Colonic mucosa (tissue), 4 donors: Measurements from ENCODE around the gene UVSSA. TPM values are rescaled to one million over a fixed set of nuclear protein-coding genes. Genes with fewer than 3 reads are reported as not detected.
A peak's percentile ranks its signal among the peaks of the same experiment; 100 is the strongest.

Experiments
- DNase-seq: peaks from one replicate; pipeline ENCODE4 v3.0.0-alpha.2; 2020
- H3K27ac ChIP-seq: fragments of 200-600 bp; one replicate; pipeline ENCODE4 v1.8.0; 2021
- H3K27me3 ChIP-seq: fragments of 200-600 bp; one replicate; pipeline ENCODE4 v1.8.0; 2021
- H3K36me3 ChIP-seq: fragments of 200-600 bp; one replicate; pipeline ENCODE4 v1.8.0; 2021
- H3K4me1 ChIP-seq: fragments of 200-600 bp; one replicate; pipeline ENCODE4 v1.8.0; 2021; ENCODE audit warnings: mild to moderate bottlenecking
- H3K4me3 ChIP-seq: fragments of 200-600 bp; one replicate; pipeline ENCODE4 v1.8.0; 2021
- H3K9ac ChIP-seq, 2 donors: one replicate each; pipeline ENCODE4 v1.7.0; 2013; ENCODE audit warnings: control low read depth in 2 of 2, low read depth in 2 of 2, low read length in 2 of 2
- H3K9me3 ChIP-seq: fragments of 200-600 bp; one replicate; pipeline ENCODE4 v1.8.0; 2021
- intact Hi-C: fragments of 100-400 bp; cut with DNase I; formaldehyde crosslinking; loops from one replicate; pipeline ENCODE4 v1.14.1; 2022
- total RNA-seq, 2 donors: library from RNA; stranded (reverse); fragmentation: NEBNext Ultra II Directional in 1 of 2; extraction: Animal tissue kit (Norgen Biotek cat#: 25700) in 1 of 2; gene quantifications; one replicate each; pipeline ENCODE4 v1.2.1, GENCODE V29; 2021
- TF ChIP-seq, protein P1 (sequence below): fragments of 200-600 bp; IDR thresholded peaks from one replicate; pipeline ENCODE4 v1.8.0; 2022; ENCODE audit warnings: antibody characterized with exemption, mild to moderate bottlenecking
- donor health status: healthy.
- donor health status: DM: no; HTN: no; CAD: no.
- donor health status: DM: no; HTN: no; CAD: no.

Gene UVSSA
- total RNA-seq, 2 donors from 2014 or later: 16.7 to 55.7 TPM

DNA sequence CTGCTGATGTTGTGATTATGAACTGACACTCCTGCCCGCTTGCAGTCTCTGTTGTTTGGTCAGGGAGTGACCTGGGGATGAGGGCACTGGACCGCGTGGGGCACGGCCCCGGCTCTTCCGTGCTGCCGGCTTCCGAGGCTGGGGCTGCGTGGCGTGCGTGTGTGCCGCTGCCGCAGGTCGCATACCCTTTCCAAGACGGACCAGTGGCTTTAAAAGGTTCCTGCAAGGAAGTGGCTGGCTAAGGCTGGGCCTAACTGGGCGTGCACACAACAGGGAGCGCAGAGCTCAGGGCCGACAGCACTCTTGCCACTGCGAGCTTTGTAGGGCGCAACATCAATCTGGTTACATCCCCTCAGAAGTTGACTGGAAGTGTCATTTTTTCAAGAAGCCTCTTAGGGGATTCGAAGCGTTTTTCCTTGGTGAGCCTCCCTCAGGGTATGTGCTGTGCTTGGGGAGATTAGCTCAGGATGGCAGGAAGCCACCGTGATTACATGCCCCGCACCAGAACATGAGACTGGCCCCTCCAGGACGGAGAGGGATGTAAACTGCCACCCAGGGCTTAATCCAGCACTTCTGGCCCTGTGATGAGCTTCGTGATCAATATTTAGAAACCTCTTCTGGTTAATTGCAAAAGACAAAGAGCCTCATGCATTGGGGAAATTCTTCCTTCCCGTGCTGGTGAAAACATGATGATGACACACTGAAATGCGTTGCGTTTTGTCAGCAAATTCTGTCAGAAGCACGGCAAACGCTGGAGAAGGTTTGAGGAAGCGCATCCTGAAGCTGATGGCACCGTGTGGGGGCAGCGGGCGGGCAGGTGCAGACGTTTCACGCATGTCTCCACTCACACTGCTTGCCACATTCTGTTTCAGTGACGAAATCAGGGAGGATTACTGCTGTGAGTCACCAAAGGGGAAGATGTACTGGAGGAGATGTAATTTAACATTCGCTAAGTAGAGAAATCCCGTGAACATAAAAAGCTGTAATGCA is 46.2 kb upstream of the UVSSA start:
- TF ChIP-seq, protein P1, sequence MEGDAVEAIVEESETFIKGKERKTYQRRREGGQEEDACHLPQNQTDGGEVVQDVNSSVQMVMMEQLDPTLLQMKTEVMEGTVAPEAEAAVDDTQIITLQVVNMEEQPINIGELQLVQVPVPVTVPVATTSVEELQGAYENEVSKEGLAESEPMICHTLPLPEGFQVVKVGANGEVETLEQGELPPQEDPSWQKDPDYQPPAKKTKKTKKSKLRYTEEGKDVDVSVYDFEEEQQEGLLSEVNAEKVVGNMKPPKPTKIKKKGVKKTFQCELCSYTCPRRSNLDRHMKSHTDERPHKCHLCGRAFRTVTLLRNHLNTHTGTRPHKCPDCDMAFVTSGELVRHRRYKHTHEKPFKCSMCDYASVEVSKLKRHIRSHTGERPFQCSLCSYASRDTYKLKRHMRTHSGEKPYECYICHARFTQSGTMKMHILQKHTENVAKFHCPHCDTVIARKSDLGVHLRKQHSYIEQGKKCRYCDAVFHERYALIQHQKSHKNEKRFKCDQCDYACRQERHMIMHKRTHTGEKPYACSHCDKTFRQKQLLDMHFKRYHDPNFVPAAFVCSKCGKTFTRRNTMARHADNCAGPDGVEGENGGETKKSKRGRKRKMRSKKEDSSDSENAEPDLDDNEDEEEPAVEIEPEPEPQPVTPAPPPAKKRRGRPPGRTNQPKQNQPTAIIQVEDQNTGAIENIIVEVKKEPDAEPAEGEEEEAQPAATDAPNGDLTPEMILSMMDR: no peak
- no peaks in the 10 kb centered on the region for H3K27me3 ChIP-seq
- intact Hi-C loops: no loop called here
- H3K27ac ChIP-seq: peak overlapping the region; percentile 57
- H3K9me3 ChIP-seq: no peaks in the 10 kb centered on the region
- H3K4me1 ChIP-seq: peaks cover 10% of the 10 kb centered on the region
- no peaks in the 10 kb centered on the region for H3K36me3 ChIP-seq
- H3K4me3 ChIP-seq: no peak overlapping the region
- H3K9ac ChIP-seq: no peak overlapping the region
- DNase-seq: no peak

GRCh38 chr4:1302159-1302558 is 44.8 kb upstream of the UVSSA start:
- DNase-seq: no peak
- Histone ChIP-seq H3K27me3 (no peaks in the 10 kb centered on the region), H3K9me3 (no peaks in the 10 kb centered on the region), H3K9ac (no peak overlapping the region), H3K4me3 (no peak overlapping the region), H3K4me1 (peaks cover 11% of the 10 kb centered on the region), H3K36me3 (no peaks in the 10 kb centered on the region), H3K27ac (no peak overlapping the region)
- intact Hi-C loops: no loop called here
- TF ChIP-seq, protein P1: no peak

- TF ChIP-seq, protein P1: no peak
- Histone ChIP-seq H3K9me3 (no peaks in the 10 kb centered on the region), H3K27me3 (no peaks in the 10 kb centered on the region), H3K4me3 (no peak overlapping the region), H3K4me1 (peaks cover 11% of the 10 kb centered on the region), H3K9ac (no peak overlapping the region), H3K27ac (peak overlapping the region; percentile 69), H3K36me3 (no peaks in the 10 kb centered on the region)
- DNase-seq: no peak
- intact Hi-C loops: no loop called here
Observed at GRCh38 chr4:1305261-1305711, 41.7 kb upstream of the UVSSA start.

DNA sequence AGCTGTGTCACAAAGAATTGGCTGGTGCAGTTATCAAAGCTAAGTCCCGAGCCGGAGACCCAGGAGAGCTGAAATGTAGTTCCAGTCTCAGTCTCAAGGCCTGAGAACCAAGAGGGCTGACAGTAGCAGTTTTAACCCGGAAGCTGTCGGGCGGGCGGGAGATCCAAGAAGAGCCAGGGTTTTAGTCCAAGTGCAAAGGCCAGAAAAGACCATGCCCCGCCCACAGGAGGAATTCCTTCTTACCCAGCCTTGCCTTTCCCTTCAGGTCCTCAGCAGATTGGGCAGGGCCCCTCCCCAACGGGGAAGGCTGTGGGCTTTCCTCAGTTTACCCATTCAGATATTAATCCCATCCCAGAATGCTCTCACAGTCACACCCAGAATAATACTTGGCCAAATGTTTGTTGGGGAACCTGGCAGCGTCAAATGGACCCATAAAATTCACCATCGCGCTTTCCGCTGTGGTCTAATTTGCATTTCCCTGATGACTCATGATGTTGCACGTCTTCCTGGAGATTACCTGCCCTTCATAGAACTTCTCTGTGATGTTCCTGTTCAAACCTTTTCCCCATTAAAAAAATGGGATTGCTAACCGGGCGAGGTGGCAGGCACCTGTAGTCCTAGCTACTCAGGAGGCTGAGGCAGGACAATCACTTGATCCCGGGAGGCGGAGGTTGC is 41.1 kb upstream of the UVSSA start:
- peaks cover 11% of the 10 kb centered on the region for H3K4me1 ChIP-seq
- H3K36me3 ChIP-seq: no peaks in the 10 kb centered on the region
- DNase-seq: peak; percentile 77
- H3K4me3 ChIP-seq: no peak overlapping the region
- H3K27ac ChIP-seq: peak overlapping the region; percentile 69
- TF ChIP-seq, protein P1: no peak
- H3K9me3 ChIP-seq: no peaks in the 10 kb centered on the region
- intact Hi-C loops: no loop called here
- H3K9ac ChIP-seq: no peak overlapping the region
- no peaks in the 10 kb centered on the region for H3K27me3 ChIP-seq

GRCh38 chr4:1307951-1308735 is 38.9 kb upstream of the UVSSA start:
- Histone ChIP-seq H3K27me3 (no peaks in the 10 kb centered on the region), H3K27ac (no peak overlapping the region), H3K36me3 (peaks cover 8% of the 10 kb centered on the region), H3K4me1 (peaks cover 11% of the 10 kb centered on the region), H3K4me3 (no peak overlapping the region), H3K9me3 (no peaks in the 10 kb centered on the region), H3K9ac (no peak overlapping the region)
- DNase-seq: no peak
- intact Hi-C loops: no loop called here
- TF ChIP-seq, protein P1: no peak
